IPS DF 4.7 (cell line): ENCODE data around the gene CTU2.
A peak's percentile ranks its signal among the peaks of the same experiment; 100 is the strongest.
"Not testable (repeated sequence)": the region's sequence is repeated elsewhere in the genome, so short reads cannot be mapped to it uniquely, and the experiment has no call there.

ENCODE experiments used
- DNase-seq: peaks from one replicate; pipeline ENCODE4 v3.0.0-alpha.2; 2013; ENCODE audit warnings: low spot score; ENCODE audit errors: extremely low read depth

CTU2 gene

DNA sequence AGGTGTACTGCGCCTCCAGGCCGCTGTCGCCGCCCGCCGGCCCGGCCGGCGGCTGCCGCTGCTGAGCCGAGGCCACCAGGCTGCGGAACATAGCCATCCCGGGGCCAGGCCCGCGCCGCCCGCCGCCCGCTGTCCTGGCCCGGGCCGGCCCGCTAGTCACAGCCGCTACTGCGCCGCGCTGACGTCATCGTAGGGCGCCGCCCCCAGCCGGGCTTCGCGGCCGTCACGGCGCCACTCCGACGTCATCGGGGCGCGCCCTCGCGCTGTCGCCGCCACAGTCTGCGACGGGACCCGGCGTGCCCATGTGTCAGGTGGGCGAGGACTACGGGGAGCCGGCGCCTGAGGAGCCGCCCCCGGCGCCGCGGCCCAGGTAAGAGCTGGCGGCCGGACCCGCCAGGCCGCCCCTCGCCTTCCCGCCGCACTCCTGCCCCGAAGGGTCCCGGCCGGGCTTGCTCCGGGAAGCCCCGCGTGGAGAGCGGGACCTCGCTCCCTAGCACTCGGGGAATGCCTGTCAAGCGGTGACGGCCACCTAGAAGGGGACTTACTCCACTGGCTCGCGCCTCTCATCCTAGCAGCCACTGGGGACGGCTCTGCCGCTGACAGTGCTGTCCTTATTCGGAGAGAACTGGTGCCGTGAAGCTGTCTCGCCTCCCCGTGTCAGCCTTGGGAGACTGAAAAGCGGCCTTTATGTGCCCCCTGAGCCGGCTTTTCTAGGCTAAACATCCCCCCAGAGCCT lies at the start of gene CTU2, which contains the start of gene RNF166:
CTU2 (plus strand) TSS at position 275 of the 736 bp plus-strand sequence; CDS start at position 303, 28 bp downstream.
RNF166 (minus strand) TSS at position 180 of the 736 bp plus-strand sequence; CDS start at position 97, 83 bp downstream.
- DNase-seq, result no peak

GRCh38 chr16:88657371-88657770 lies 48.9 kb upstream of the CTU2 start:
- no peak for DNase-seq

DNA sequence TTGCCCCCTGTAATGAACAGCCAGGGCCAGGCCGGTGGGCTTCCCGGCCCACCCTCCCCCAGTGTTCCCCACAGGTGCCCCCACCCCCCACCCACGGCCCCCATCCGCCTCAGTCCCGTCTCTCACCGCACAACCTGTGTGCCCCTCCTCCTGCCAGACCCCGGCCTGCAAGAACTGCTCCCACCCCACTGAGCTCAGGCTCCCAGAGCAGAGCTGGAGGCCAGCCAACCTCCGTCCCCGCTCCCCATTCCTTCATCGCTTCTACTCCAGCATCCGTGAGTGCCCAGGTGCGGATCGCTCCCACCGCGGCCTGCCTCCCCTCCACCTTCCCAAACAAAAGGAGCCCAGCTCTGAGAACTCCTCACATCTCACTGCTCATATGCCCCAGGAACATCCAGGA lies 47.6 kb upstream of the CTU2 start:
- no peak for DNase-seq

DNA sequence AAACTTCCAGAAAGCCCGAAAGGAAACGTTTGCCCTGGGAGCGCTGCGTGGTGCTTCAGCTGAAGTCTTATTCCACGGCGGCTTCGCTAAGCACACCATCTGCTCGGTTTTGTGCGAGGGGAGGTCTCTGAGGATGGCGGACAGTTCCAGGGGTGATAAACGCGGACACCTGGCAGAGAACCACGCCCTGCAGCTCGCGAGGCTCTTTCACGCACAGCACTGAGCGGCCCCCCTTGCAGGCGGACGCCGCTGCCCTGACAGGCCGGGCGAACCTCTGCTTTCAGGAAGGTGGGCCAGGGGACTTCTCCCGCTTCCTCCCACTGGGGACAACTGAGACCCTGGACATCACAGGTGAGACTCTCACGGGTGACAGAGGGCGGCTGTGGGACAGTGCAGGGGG lies 47.1 kb upstream of the CTU2 start:
- no peak for DNase-seq

DNA sequence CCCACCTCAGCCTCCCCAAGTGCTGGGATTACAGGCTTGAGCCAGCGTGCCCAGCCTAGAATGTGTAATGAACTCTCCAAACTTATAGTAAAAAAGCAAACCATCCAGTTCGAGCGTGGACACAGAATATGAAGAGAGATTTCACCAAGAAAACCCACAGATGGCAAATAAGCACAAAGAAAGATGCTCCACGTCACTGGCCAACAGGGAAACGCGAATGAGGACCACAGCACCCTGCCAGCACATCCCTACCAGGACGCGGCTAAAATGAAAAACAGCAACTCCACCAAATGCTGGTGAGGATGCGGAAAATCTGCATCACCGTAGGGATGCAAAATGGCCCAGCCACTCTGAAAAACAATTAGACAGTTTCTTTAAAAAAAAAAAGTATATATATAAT lies 44.8 kb upstream of the CTU2 start:
- no peak for DNase-seq

DNA sequence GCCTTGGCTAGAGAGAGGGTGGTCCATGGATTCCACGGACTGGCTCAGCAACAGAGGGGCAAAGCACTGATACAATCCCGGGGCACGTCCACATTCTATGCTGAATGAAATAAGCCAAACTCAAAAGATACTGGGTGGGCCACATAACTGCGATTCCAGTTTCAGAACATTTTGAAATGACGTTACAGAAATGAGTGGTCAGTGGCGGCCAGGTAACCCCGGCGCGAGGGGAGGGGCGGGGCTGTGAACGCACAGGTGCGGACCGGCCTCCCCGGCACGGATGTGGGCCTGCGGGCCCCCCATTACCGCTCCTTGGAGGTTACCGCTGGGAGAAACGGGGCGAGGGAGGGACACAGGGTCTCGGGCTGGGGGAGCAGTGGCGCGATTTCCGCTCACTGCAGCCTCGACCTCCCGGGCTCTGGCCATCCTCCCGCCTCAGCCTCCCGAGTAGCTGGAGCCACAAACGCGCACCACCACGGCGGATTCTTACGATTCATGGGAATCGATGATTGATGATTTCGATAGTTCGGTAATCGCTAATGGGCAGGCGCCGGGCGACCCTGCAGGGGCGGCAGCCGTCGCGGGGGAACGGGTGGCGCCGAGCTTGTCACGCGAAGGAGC lies 44.0 kb upstream of the CTU2 start:
- DNase-seq, result no peak

GRCh38 chr16:88662843-88663606 lies 43.3 kb upstream of the CTU2 start, which contains the start of gene MVD:
MVD (minus strand) TSS chr16:88663091; CDS start chr16:88663080, 11 bp downstream.
- peak; percentile 96 for DNase-seq

GRCh38 chr16:88665148-88665547 lies 41.2 kb upstream of the CTU2 start:
- DNase-seq, result no peak

- DNase-seq, result no peak
These were observed 40.7 kb upstream of the CTU2 start for GRCh38 chr16:88665570-88665969.

DNA sequence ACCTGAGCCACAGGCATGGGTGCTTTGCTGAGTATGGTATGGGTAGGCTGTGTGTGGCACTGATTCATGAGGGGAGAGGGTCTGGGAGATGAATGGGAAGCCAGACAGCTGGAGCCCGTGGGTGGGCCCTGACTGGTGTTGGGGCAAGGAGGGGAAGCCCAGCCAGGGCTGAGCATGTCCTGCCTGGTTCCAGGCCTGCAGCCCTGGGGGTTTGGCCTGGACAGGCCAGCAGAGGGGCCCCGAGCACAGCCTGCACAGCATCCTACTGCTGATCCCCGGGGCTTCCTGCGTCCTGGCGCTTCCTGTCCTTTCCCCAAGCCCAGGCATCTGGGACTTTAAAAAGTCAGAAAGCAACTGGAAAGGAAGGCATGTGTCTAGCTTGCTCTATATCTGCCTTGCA lies 38.8 kb upstream of the CTU2 start:
- DNase-seq, result no peak

DNA sequence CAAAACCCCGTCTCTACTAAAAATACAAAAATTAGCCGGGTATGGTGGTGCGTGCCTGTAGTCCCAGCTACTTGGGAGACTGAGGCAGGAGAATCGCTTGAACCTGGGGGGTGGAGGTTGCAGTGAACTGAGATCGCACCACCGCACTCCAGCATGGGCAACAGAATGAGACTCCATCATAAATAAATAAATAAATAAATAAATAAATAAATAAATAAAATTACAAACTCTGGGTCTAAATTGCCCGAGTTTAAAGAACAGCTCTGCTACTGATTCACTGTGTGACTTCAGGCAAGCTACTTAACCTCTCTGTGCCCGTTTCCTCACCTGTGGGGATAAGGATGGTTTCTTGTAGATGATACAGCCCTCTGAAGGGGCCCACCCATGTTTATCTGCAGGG lies 36.8 kb upstream of the CTU2 start:
- not testable (repeated sequence) for DNase-seq

DNA sequence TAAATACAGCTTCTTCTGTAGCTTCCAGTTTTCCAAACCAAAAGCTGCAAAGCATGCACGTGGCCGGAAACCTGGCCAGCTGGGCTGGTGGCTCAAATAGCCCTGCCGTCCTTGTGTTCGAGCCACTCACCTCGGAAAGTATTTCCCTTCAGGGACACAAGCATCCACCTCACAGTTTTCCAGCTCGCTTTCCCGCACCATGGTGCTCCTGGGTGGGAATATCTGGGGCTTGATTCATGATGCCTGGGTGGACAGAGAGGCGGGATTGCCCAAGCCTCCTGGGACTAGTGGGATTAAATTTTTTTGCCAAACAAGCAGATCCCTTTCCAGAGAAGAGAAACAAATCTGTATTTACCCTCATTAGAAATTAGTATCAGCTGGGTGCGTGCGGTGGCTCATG lies 36.3 kb upstream of the CTU2 start:
- DNase-seq, result no peak

DNA sequence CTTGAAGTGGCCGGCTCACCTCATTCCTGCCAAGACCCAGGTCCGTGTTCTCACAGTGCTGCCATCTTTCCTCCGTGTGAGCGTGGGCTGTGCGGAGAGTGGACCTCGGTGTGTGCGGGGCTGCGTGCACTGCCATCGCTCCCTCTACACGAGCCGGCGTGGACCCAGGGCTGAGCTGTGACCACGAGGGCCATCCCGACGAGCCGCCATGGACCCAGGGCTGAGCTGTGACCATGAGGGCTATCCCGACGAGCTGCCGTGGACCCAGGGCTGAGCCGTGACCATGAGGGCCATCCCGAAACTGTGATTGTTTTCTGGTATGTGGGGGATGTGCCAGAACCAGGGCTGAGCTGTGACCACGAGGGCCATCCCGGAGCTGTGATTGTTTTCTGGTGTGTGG lies 34.5 kb upstream of the CTU2 start:
- DNase-seq, result no peak

DNA sequence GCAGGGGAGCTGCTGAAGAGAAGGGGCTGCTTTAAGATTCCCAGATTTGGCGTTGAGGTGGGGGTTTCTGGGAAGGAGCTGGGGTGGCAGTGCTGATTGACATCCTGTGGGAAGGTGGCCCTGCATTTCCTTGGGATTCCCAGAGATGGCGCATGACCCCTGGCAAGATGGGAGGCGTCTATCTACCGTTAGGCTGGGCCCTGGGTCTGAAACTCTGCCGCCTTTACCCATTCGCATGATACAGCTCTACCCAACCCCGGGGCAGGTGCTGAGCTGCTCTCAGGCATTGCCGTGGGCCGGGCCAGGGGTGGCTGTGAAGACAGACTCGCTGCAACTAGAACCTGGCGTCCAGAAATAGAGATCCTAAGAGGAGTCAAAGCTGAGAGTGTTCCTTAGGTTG lies 33.5 kb upstream of the CTU2 start:
- no peak for DNase-seq

GRCh38 chr16:88673716-88674379 lies 32.5 kb upstream of the CTU2 start:
- no peak for DNase-seq

GRCh38 chr16:88676502-88677242 lies 29.6 kb upstream of the CTU2 start:
- no peak for DNase-seq

GRCh38 chr16:88677721-88678120 lies 28.6 kb upstream of the CTU2 start:
- DNase-seq, result no peak

GRCh38 chr16:88678224-88678979 lies 27.9 kb upstream of the CTU2 start:
- no peak for DNase-seq

GRCh38 chr16:88680554-88681083 lies 25.7 kb upstream of the CTU2 start:
- no peak for DNase-seq
